ENCODE results near the gene OR6N1.

Gene OR6N1

DNA sequence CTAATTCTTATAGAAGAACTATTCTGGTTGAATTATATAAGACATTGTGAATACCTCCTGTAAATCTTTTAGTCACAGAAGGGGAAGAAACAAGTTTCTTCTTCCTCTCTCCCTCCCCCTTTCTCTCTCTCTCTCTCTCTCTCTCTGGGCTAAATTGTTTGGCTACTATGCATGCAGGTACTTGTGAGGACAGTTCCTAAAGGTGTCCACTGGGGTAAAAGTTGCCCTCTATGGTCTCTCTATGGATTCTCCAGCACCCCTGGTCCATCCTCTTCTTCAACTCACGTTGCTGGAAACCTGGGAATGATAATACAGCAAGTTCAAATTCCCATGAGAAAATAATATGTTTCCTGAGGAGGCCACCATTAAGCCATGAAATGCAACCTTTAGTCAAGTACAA is 57.2 kb downstream of the OR6N1 start:
- DNase-seq (ENCODE audit: low read depth in 2 of 2), result no peak
- H3K4me3 ChIP-seq (replicated peaks in 1 of 2; ENCODE audit: low read depth in 2 of 2, low read length in 2 of 2), result no peak overlapping the region
- TF ChIP-seq, protein P1, sequence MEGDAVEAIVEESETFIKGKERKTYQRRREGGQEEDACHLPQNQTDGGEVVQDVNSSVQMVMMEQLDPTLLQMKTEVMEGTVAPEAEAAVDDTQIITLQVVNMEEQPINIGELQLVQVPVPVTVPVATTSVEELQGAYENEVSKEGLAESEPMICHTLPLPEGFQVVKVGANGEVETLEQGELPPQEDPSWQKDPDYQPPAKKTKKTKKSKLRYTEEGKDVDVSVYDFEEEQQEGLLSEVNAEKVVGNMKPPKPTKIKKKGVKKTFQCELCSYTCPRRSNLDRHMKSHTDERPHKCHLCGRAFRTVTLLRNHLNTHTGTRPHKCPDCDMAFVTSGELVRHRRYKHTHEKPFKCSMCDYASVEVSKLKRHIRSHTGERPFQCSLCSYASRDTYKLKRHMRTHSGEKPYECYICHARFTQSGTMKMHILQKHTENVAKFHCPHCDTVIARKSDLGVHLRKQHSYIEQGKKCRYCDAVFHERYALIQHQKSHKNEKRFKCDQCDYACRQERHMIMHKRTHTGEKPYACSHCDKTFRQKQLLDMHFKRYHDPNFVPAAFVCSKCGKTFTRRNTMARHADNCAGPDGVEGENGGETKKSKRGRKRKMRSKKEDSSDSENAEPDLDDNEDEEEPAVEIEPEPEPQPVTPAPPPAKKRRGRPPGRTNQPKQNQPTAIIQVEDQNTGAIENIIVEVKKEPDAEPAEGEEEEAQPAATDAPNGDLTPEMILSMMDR (IDR thresholded peaks at IDR 0.05; ENCODE audit: low read depth, low read length), result no peak

All from cardiac fibroblast (primary cell).